GM19238 (cell line): Measurements from ENCODE around the gene C1orf94.
A peak's percentile ranks its signal among the peaks of the same experiment; 100 is the strongest.

Experiments used
- DNase-seq: peaks from one replicate; pipeline ENCODE4 v3.0.0; 2011; ENCODE audit warnings: low spot score; ENCODE audit not compliant: insufficient read length

The C1orf94 gene, protein sequence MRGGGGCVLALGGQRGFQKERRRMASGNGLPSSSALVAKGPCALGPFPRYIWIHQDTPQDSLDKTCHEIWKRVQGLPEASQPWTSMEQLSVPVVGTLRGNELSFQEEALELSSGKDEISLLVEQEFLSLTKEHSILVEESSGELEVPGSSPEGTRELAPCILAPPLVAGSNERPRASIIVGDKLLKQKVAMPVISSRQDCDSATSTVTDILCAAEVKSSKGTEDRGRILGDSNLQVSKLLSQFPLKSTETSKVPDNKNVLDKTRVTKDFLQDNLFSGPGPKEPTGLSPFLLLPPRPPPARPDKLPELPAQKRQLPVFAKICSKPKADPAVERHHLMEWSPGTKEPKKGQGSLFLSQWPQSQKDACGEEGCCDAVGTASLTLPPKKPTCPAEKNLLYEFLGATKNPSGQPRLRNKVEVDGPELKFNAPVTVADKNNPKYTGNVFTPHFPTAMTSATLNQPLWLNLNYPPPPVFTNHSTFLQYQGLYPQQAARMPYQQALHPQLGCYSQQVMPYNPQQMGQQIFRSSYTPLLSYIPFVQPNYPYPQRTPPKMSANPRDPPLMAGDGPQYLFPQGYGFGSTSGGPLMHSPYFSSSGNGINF

DNA sequence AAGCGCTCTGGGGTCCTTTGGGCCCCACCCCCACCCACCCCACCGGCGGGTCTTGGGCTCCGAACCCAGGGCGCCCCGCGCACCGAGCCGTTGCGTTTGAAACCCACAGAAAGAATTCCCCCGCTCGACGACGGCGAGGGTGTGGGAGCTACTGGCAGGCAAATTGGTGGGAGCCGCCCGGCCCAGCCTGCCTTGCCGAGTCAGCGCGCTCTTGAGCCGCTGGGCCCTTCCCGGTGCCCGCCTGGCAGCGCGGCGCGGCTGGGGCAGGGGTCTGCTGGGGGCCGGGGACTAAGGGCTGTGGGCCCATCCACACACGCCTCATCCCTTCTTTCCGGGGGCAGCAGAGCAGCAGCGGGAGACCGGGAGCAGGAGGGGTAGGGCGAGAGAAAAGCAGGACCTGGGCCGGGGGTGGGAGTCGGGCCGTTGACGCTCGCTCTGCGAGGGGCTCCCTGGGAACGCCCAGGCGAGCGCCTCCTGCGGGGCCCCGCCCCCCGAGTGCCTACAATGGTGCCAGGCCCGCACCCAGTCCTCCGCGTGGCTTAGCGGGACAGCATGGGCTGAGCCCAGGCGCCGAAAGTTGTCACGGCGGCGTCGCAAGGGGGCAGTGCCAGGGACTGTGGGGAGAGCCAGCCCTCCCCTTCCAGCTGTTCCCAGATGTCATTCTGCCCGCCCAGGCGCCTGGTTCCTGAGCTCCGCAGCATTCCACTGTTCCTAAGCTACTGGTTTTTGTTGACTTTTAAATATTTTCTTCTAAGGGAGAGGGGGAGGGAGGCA lies at the start of gene C1orf94:
TSS of gene C1orf94 (plus strand) at position 78 of the 774 bp plus-strand sequence. CDS start 883 bp downstream, outside the sequence.
- DNase-seq, result no peak

DNA sequence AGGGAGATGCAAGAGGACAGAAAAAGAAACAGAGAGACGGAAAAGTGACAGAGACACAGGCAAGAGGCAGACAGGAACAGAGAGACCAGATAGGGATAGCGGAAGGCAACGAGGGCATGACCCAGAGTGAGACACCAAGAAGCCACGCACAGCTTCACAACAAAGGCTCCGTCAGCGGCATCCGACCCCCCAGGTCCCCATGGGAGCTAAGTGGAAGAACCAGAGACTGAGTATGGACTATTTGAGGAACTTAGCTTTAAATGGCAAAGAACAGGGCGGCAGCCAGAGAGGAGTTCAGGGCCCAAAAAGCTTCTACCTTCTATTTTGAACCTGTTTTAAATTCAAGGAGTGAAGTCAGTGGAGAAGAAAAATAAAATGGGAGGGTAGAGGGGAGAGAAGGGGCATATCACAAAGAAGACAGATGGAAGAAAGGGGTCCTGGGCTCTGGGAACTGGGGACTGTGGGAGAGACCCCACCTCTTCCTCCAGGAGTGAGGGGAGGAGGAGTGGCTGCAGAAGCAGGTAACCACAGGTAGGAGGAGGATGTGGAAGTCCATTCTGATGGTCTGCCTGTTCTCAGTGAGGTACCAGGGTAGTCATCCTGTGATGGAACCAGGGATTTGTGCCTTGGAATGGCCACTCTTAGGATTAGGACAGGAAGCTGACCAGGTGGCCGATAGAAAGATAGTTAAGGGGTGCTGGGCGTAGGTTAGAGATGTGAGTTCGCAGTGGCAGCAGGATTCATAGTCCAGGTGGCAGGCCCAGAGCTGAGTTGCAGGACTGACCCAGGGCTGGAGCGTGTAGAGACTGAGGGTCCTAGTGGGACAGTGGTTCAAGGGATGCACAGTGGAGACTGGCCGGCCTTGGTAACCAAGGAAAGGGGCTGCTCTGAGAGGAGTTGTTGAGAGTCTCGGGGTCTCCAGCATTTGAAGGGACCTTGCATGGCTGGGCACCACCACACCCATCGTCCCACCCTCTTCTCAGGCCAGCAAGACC lies 49.4 kb upstream of the C1orf94 start:
- no peak for DNase-seq

DNA sequence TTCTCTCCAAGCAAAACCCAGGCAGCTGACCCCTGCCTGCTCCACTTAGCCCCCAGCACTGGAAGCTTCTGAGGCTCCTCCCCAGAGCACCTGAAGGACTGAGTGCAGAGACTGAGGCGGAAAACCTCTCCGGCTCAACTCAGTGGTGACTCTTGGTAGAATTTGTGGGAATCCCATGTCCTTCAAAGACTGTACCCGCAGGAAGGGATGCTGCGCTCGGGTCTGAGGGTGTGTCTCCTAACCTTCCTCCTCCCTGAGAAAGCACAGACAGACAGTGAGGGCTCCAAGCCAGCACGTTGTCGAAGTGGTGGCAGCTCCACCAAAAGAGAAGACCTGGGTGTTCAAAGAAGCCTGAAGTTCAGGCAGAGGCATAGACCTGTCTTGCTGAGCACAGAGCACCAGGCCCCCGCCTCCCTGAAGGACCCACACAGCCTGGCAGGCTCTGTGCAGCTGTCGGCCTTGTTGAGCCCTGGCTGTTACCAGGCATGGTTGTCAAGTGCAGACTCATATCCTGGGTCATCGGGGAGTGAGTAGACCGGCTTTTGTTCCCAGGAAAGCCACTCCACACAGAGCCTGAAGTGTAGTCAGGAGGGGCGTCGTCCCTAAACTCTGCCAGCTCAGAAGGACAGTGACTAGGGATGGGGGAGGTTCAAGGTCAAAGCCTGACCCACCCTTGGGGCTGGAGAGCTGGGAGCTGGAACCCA lies 48.4 kb upstream of the C1orf94 start:
- no peak for DNase-seq

DNA sequence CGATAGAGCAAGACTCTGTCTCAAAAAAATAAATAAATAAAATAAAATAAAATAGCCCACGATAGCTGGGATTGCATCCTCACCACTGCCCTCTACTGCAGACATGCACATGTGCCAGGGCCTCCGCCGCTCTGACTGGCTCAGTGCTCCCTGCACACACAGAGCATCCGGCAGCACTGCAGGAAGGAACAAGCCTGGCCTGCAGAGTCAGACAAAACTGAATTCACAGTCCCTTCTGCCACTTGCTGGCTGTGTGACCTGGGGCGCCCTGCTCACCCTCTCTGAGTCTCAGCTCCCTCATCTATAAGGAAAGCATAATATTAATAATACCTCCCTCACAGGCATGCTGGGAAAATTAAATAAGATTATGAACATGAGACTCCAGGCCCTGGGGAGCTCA lies 47.1 kb upstream of the C1orf94 start:
- no peak for DNase-seq

DNA sequence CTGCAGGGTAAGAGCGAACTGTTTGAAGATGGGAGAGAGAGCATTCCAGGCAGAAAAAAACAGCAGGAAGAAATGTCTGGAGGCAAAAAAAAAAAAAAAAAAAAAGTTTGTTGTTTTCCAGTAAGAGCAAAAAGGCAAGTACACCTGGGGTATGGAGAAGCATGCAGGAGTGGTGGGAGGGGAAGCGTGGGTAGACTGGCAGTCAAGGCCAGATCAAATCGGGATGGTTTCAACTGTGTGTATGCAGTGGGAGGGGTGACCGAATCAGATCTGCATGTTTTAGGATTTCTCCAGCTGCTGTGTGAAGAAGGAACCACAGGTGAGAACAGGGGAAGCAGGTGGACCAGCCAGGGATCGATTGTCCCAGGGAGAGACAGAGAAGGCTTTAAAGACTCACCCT lies 46.4 kb upstream of the C1orf94 start:
- no peak for DNase-seq

DNA sequence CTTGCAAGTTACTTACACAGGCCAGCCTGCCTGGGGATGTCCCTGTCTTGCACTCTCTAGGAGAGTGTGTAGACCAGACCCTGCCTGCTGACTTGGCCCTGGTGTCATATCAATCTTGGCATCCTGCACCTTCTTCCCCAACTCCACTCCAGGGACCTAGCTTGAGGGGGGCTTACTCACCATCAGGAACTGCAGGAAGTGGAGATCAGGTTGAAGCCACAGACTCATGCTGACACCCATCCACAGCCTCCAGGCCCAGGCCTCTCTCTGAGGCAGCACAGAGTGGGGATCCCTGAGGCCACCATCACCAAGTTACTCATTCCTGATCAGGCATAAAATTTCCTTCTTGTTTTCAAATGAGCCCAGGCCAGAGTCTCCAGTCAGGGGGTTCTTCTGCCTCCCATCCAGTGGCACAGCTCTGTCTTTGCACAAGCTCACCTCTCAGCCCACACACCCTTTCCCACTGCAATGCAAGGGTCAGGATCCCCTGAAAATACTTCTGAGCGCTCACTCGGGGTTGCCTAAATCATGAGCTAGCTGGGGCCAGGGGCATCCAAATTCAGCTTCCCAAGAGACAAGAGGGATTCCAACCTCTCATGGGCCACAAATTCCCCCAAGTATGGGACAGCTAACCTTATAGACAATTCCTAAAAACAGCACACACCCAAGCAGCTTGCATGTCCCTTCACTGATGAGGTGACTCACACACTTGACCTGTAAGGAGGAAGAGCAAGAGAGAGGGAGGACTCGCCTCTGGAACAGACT lies 45.1 kb upstream of the C1orf94 start:
- DNase-seq, result no peak

DNA sequence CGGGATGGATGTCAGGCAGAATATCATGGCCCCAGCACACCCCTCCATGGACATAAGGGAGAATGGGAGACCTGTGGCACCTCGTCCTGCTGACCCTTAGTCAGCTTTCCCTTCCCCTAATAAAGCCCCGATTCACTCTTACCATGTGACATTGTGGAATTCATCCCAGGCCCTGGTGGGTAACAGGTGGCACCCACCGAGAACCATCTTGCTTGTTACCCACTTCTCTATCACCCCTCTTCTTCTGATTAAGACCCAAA lies 44.6 kb upstream of the C1orf94 start:
- DNase-seq, result no peak

DNA sequence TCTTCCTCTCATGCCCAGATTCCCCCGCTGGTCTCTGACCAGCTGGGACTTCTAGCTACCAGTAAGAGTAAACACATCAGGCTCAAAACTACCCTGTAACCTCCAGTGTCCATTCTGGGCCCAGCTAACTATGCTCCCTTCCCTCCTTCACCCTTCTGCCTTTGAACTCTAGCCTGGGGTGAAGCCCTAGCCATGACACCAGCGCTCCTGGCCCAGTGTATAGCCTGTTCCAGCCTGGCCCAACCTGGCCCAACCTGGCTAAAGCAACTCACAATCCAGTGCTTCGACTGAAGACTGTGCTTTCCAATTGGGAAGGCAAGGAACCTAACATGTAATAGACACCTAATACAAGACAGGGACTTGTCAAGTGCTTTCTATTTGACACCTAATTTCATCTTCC lies 39.3 kb upstream of the C1orf94 start:
- DNase-seq, result no peak

DNA sequence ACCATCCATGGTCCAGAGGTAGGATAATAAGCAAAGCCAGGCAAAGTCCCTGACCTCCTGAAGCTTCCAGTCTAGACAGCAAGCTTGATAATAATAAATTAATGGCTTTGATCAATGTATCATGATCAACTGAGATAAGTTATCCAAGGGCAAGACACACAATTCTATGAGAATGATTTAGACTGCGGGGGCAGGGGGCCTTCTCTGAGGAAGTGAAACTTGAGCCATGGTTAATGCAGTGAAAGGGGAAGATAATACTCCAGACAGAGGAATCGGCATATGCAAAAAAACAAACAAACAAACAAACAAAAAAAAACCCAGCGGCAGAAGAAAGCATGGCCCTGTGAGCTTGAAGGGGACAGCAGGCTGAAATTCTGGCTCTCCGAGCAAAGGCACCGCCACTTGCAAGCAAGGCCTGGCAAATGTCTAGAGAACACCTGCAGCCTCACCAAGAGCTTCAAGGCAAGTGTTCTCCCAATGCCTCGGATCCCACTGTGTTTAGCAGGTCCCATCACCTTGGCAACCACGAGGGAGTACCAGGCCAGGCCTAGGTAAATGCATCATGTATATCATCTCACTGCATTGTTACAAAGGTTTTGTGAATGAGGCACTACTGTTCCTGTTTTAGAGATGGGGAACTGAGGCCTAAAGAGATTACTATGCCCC lies 36.6 kb upstream of the C1orf94 start:
- DNase-seq, result no peak

DNA sequence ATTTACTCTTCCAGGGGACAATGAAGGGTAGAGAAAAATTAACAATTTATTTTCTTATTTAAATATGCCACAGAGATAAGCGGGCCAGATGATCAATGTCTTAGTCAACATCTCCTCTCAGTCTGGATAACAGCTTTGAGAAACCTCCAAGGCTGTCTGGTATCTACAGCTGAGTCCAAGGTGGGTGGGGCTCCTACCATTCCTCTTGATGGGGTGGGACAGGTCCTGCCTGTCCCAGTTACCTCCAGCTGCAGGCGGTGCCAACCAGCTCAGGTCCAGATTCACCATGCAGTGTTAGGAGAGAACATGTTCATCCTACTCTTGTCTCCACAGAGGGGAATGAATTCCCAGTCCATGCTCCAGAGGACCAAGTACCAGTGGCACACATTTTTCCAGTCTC lies 32.7 kb upstream of the C1orf94 start:
- no peak for DNase-seq

DNA sequence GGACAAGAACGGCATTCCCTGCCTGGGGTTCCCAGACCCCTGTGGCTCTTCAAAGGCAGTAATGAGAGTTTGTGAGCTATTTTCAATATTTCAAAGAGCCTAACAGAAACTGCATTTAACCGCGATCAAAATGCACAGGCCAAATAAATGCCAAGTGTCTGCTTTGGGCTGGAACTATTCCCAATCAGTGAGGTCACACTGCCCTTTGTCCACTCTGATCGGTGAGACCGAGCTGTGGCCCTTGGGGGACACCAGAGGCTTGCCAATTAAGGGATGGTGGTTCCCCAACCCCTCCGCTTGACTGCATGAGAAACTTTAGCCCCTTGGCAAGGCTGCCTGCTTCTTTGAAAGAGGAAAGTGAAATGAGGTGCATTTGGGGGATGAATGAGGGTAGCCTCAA lies 31.9 kb upstream of the C1orf94 start:
- no peak for DNase-seq

DNA sequence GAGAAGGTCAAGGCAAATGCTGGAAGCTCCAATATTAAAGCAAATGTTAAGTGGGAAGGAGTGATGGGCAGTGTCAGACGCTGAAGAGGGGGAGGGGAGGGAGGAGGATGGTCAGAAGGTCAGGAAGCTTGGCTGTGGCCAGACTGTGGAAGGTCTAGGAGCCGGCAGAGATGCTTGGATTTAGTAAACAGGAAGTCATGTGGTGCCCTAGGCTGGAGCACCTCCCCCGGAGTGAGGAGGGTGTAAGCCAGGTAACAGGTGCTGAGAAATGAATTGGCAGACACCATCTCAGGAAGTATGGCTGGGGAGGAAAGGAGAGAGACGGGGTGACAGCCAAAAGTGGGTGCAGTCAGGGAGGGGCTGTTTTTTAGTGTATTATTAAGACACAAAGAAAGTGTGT lies 29.4 kb upstream of the C1orf94 start:
- no peak for DNase-seq

DNA sequence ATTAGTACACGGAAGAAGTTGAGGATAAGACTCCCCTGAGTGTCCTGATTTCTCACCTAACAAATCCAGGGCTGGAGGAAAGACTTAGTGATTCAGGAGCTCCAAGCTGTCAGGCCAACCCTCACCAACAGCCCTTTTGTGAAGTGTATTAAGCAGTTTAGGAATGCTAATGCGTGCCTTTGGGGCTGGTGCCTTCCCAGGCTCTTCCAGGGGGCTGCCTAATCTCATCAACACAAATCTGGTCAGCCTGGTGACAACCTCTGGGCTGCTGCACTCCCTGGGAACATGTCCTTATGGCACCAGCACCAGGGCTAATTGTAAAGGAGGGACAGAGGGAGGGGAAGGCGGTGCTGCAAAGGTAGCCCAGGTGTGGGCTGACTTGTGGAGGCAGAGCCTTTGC lies 27.2 kb upstream of the C1orf94 start:
- DNase-seq, result no peak

DNA sequence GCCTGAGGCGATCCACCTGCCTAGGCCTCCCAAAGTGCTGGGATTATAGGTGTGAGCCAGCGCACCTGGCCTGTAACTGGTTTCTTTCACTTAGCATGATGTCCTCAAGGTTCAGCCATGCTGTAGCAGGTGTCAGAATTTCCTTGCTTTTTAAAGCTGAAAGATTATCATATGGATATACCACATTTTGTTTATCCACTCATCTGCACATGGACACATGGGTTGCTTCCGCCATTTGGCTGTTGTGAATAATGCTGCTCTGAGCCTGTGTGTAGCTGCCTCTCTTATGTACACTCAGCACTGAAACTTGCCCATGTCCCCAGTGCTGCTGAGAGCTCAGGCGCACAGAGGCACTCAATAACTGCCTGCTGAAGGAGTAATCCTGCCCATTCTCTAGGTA lies 23.5 kb upstream of the C1orf94 start:
- no peak for DNase-seq

DNA sequence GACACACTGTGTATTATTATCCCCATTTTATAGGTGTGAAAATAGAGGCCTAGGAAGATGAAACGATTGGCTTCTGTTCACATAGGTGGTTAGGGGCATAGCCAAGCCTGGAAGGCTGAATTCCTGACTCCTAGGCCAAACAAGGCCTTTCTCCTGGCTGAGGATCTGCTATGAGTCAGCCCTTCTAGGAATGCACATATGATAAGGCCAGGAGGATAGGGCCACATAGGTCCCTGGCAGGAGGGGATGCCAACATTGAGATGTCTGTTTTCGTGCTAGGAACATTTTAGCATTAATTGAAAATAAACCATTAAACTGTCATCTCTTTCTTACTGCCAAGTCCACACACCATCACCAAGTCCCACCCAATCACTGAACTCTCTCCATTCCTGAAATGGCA lies 20.8 kb upstream of the C1orf94 start:
- no peak for DNase-seq

DNA sequence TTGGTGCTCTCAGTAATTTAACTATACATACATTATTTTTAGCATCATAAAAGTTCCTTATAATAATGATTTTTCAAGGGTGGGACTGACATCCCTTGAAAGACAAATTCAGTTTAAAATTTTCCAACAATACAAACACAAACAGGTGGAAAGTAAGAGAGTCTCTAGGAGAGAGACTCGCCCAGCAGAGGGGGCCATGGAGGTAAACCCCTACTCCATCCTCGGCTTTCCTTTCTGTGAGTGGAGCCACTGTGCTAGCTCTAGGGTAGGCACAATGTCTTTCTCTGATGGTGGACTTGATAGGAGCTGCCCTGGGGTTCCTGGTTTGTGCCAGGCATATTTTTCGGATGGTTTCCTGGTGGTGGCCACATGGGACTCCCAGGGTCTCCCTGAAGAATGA lies 20.0 kb upstream of the C1orf94 start:
- no peak for DNase-seq

DNA sequence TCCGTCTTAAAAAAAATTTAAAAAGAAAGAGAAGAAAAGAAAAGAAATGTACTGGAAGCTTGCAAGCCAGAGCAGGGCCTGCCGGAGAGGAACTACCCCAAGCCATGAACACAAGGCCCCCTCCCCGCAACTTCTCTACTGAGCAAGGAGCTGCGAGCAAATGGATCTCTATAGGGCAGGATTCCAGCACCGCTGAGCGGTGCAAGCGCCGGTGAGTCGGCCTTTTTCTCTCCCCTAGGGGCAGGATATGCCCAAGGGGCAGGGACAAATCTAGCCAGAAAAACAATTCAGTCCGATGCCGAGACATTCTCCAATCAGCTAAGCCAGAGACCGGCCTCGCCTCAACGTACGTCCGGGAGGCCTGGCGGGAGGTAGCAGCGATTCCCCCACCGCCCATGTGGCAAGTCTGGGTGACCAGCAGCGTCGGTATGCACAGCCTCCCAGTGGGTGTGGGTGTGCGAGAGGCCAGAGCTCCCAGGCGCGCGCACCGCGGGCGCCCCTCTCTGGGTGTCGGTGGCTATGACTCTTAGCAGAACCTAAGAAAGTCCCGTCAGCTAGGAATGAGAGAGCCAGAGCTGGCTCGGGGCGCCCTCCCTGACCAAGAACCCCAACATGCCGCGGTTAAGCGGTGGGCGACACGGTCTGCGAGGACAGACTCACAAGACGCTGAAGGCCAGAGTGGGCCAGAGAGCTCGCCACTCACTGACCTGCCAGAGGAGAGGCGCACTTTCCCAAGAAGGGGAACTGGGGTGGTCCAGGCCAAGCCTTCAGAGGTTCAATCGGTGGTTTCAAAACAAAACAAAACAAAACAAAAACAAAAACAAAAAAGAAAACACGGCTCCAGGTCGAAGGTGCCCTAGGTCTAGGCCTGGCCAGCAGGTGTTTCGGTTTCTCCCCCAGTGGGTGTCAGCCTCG lies 13.6 kb upstream of the C1orf94 start:
- DNase-seq, result peak; percentile 45
